Measurements from ENCODE around the gene ITGA2.

ITGA2 gene

DNA sequence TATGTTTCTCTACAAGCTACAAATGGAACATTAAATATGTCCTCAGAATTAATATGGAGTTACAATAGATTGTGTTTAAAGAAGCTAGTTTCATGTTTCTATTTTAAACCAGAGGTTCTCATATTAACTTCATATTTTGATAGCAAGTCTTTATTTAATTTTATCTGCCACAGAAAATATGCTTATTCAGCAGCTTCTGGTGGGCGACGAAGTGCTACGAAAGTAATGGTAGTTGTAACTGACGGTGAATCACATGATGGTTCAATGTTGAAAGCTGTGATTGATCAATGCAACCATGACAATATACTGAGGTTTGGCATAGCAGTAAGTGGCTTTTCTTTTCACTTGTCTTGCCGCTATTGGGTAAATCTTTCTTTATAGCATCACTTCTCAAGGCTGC is 66.2 kb downstream of the ITGA2 start:
- no peak for DNase-seq (ENCODE audit: low read depth in 2 of 2)

DNA sequence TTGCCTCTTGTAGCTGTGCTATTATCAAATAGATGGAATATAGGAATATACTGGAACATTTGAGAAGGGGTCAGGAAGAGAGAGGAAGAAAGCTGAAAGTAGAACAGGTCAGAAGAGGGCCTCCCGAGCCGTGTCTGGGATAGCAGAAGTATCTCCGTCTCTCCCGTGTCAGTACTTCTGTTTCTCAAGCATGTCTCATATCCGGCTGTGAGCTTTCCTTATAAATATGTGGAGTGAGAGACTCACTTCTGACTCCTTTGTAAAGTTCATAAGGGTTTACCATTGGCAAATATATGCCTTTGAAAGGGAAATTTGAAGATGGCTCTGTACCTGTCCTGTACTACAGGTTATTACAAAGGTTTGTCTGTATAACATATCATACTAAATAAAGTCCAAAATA is 70.1 kb downstream of the ITGA2 start:
- no peak for DNase-seq (ENCODE audit: low read depth in 2 of 2)

DNA sequence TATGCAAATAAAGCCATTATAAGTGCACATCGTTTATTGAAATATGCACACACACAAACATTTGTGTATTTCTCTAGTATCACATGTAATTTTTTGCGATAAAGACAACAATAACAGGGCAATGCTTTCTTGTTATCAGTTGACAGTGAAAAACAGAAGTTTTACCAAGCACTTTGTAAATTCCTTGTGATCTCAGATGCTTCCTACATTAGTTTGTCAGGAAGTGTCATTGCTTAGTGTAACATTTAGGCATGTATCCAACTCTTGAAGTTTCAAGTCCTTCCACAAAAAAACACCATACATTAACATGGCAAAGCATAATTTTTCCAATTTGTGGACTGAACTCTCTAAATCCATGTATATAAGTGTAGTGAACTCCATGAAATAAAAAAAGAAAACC is 74.0 kb downstream of the ITGA2 start:
- no peak for DNase-seq (ENCODE audit: low read depth in 2 of 2)

DNA sequence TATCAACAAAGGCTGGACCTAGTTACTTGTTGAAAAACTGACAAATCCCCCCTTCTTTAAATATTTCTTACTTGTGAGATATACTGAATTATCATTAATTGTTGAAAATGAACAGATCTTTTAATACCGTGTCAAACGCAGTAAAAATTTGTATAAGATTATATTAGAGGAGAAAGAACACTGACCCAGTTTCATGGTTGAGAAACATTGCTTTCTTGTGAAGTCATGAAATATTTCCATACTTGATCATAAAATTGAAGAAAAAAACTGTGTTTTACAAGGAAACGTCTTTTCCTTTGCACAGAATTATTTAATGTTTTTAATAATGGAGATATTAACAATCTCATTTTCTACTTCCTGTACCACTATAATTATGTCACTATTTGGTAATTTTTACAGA is 74.6 kb downstream of the ITGA2 start:
- DNase-seq (ENCODE audit: low read depth in 2 of 2) = no peak

DNA sequence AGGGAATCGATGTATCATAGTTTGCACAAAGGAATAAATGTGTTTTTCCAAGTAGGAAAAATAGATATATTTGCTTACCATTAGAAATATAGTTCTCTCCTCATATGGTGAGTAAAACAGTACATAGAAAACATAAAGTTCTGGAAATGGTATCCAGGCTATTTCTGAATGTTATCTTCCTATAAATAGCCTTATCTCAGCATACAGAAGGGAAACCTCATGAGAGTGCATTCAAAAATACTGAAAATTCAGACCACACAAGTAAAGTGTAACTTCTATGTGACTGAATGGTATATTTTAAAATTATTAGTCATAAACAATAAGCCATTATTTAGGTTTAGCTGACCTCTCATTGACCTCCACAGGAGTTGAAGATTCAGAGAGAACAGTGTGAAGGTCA is 76.9 kb downstream of the ITGA2 start:
- DNase-seq (ENCODE audit: low read depth in 2 of 2) = no peak

DNA sequence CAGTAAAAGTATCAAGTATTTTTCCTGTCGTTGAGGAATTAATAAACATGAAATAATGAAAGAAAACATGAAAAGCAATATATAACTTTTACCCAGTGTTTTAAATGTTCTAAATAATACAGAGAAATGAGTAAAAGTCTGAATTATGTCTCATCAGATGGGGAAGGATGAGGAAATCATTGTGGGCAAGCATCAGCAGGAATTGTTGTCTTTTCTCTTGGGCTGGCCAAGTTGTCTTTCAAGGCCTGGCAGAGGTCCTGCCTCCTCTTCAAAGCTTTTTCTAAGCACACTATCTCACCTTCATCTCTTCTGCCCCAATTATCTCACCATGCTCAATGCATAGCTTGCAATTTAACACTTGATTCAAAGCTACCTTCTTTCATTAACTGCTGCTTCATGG is 78.5 kb downstream of the ITGA2 start:
- no peak for DNase-seq (ENCODE audit: low read depth in 2 of 2)

DNA sequence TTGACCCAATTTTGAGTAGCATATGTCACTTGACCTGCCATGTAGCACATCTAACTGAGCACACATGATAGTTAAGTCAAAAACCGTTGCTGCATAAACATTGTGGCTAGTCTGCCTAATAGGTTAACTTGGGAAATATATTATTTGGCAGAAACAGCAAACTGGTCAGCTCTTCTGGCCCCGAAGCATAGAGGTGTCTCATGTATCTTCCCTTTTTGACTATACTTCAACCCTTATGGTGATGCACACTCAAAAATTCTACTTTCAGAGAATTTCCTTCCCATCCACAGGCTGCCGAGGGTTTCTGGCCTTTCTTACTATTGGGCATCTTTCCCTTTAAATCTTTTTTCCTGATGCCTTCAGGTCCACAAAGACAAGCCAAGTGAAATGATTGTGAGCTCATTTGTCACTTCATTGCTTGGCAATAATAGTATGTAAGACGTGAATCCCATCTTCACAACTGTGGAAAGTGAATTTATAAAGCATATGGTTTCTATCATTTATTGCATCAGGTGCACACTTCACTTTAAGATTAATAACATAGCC is 79.2 kb downstream of the ITGA2 start:
- no peak for DNase-seq (ENCODE audit: low read depth in 2 of 2)

DNA sequence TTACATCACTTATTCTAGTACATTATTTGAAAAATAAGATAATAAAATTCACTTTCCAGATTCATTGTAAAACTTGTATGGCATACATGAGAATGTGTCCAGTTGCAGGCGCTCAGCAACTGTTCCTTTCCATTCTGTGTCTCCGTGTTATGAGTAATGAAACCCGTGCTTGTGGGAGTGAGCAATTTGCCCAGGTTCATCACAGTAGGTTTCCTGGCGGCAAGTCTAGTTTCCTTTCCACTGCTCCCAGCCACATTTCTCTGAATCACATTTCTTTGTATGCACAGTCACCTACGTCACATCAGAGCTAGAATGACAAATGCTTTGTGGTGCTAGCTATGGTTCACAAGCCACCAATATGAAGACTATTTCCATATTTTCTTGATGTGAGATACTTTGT is 80.5 kb downstream of the ITGA2 start:
- peak in 1 of 2 donors; percentile 1 for DNase-seq (ENCODE audit: low read depth in 2 of 2)

DNA sequence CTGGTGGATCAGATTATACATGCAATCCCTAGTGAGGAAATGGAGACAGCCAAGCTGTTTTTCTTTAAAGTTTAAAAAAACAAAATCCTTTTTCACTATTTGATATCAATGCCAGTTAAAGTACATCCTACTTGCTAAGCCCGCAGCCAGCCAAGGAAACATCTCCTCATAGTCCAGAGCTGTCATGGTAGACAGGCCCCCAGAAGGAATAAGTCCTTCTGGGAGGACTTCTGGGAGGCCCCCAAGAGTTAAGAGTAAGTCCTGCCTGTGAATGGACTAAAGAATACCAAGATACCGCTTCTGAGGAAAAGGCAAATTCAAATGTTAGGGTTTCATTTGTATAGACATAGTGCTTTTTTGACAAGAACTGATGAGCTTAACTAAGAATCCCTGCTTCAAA is 82.1 kb downstream of the ITGA2 start:
- DNase-seq (ENCODE audit: low read depth in 2 of 2) = no peak

DNA sequence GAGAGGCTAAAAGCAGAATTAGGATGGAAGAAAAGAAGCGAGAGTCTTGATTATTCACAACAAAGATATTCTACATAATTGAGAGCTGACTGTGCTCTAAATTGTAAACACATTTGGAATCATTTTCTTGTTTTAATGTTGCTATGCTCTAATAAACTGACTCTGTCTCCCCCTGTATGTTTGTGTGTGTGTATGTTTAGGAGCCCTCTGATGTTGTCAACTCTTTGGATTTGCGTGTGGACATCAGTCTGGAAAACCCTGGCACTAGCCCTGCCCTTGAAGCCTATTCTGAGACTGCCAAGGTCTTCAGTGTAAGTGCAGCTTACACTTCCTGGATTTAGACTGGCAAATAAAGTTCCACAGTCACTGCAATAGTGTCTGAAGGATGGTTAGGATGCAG is 82.6 kb downstream of the ITGA2 start:
- no peak for DNase-seq (ENCODE audit: low read depth in 2 of 2)

DNA sequence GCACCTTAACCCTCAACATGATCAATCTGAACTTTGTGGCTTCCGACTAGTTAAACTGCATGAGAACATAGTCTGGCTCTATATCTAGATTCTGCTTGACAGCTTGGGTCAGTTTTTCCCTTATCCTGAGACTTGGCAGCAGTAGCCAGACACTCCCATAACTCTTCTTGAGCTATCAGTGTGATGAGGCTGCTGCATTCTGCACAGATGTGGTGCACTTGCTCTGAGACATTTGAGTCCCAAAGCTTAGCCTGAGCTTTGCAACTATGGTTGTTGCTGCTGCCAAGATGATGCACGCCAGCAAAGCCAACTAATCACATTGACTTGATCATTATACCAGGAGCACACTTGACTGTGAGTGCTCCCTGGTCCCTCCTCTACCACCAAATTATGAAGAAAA is 84.2 kb downstream of the ITGA2 start:
- DNase-seq (ENCODE audit: low read depth in 2 of 2) = no peak

DNA sequence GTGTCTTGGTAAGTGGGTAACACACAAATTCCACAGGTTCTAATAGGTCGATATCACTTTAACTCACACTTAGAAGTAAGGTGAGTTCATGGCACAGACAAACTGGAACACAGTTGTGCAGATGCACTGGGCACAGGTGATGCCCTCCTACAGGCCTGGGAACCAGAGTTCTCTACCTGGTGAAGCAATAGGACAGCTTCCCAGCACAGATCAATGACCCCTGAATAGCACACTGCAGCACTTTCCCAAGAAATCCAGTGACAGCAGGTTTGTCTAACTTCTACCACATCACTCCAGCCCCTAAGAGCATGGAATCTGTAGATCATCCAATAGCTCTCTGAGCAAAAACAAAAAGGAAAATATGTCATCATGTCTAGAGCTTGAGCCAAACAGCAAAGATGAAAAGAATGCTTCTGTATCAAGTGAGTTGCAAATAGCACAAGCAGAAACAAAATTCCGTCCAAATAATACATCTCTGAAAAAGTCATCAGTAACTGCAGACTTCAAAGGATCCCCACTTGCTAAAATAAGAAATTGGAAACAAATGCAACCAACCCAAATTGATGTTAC is 86.9 kb downstream of the ITGA2 start:
- DNase-seq (ENCODE audit: low read depth in 2 of 2) = no peak

DNA sequence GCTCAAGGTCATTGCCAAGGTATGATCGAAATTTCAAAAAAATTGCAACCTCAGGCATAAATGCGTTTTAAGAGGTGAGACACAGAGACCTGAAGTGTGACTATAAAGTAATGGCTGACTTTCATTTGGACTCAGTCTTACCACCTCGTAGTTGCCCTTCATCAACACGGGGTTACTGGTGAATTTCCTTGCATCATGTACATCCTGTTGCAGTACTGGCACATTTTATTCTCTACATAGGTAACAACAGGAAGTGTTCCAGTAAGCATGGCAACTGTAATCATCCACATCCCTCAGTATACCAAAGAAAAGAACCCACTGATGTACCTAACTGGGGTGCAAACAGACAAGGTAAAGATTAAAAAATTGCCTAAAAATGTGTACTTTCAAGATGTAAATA is 91.1 kb downstream of the ITGA2 start:
- no peak for DNase-seq (ENCODE audit: low read depth in 2 of 2)

DNA sequence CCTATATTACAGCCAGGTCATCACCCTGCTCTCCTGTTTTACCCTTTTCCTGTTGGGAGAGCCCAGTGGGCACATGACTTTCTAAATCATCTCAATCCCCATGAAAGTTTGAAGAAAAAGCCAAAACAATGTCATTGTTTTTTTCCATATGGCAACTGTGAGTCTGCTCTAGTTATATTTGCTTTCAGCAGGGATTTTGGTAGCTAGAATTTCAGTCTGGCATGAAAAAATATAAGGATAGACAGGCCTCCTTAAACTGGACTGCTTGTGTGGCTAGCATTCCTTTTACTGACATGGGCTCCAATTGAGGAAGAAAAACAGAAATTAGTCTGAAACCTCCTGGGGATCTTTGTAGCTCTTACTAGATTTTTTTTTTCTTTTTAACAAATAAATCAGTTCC is 94.8 kb downstream of the ITGA2 start:
- no peak for DNase-seq (ENCODE audit: low read depth in 2 of 2)

DNA sequence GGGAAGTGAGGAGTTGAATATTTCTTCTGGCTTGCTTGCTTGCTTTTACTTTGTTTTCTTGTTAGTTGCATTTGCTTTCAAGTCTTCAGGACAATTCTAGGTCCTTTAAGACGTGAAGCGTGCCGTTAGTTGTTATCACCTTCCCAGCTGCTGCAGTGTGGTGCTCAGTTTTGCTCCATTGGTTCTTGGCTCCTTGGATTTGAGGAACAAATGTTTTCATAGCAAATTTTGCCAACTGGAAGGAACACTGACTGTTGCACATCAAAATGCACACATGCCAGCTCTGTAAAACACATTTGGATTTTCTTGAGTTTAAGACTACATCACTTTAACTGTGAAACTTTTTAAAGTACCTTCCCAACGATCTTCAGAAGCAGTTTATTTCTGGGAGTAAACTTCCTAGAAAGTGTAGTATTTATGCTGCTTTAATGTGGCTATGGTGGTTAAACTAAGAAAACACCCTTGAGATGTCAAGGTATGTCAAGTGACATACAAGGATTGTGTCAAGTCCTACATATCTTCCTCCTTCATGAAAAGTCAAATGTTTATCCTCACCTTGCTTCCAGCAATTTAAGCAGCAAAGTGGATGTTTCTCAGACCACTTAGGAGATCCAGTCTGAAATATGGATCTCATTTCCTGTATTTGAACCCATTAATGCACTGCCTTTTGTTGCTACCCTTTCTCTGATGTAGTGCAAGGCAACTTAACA is 95.5 kb downstream of the ITGA2 start:
- DNase-seq (ENCODE audit: low read depth in 2 of 2) = no peak

DNA sequence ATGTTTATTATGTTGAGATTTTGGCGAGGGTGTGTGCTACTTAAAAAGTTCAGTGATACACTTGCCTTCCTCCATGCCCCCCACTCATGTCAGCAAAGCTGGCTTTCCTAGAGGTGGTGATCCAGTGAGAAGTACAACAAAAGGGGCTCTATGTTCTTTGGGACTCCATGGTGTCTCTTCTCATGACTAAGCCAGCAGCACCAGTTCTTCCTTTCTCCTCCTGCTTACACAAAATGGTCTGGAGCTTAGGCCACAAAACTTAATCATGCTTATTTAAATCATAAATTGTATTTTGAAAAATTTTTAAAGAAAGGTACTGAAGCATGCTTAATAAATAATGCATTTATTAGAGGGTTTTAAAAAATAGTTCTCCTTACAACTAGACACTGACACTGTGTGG is 98.0 kb downstream of the ITGA2 start:
- no peak for DNase-seq (ENCODE audit: low read depth in 2 of 2)

DNA sequence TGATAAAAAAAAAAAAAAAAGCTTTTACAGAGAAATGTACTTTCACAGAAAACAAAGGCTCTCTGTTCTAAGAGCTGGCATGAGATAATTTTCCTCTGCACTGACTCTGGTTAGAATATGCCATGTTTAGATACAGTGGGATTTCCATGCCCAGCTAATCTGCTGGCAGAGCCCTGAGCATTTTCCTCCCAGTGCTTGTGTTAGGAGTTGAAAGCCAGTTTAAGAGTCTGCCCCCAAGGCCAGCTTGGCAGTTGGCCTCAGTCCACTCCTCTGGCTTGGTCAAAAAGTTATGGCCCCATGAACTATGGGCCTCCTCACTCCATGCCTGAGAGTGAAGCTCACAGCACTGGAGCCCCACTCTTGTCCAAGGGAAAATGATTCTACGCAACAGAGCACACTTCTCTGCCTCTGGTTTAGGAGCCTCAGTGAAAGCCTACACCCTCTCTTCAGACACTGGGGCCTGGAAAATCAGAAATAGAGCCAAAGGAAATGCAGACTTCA is 98.5 kb downstream of the ITGA2 start:
- DNase-seq (ENCODE audit: low read depth in 2 of 2) = no peak

DNA sequence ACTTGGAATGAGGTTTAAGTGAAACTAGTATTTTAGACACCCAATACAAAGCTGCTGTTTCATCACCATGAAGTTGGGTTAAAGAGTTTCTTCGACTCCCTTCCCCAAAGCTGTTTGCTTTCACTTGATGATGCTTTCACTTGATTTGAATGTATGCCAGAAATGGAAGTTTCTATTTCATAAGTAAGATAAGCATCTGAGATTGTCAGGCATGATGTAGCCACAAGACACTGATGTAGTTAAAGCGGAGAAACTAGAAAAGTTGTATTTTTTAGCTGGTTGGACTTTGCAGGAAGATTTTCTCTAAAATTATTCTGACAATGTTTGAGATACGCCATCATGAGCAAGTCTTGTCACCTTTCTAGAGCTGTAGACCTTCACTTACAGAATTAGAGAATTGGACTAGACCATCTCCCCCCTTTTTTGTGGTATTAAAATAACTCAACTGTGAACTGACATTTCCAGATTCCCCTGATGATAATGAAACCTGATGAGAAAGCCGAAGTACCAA is 100.4 kb downstream of the ITGA2 start:
- no peak for DNase-seq (ENCODE audit: low read depth in 2 of 2)

DNA sequence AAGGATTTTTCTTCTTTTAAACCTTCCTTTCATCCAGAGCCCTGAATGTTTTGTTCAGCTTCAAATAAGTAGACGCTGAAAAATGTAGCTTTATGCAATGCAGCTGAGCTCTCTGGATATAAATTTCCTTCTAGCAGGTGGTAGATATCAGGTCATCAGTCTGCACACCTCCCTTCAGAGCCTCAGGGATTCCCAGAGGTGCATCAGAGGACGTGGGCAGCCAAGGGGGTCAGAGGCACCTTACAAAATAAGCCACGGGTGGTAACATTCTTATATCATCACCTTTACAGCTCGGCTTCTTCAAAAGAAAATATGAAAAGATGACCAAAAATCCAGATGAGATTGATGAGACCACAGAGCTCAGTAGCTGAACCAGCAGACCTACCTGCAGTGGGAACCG is 101.1 kb downstream of the ITGA2 start:
- no peak for DNase-seq (ENCODE audit: low read depth in 2 of 2)

DNA sequence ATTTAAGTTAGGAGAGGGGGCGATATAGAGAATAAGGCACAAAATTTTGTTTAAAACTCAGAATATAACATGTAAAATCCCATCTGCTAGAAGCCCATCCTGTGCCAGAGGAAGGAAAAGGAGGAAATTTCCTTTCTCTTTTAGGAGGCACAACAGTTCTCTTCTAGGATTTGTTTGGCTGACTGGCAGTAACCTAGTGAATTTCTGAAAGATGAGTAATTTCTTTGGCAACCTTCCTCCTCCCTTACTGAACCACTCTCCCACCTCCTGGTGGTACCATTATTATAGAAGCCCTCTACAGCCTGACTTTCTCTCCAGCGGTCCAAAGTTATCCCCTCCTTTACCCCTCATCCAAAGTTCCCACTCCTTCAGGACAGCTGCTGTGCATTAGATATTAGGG is 102.1 kb downstream of the ITGA2 start:
- DNase-seq (ENCODE audit: low read depth in 2 of 2) = no peak

DNA sequence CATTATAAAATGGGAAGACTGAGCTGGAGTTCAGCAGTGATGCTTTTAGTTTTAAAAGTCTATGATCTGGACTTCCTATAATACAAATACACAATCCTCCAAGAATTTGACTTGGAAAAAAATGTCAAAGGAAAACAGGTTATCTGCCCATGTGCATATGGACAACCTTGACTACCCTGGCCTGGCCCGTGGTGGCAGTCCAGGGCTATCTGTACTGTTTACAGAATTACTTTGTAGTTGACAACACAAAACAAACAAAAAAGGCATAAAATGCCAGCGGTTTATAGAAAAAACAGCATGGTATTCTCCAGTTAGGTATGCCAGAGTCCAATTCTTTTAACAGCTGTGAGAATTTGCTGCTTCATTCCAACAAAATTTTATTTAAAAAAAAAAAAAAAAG is 103.1 kb downstream of the ITGA2 start:
- no peak for DNase-seq (ENCODE audit: low read depth in 2 of 2)

DNA sequence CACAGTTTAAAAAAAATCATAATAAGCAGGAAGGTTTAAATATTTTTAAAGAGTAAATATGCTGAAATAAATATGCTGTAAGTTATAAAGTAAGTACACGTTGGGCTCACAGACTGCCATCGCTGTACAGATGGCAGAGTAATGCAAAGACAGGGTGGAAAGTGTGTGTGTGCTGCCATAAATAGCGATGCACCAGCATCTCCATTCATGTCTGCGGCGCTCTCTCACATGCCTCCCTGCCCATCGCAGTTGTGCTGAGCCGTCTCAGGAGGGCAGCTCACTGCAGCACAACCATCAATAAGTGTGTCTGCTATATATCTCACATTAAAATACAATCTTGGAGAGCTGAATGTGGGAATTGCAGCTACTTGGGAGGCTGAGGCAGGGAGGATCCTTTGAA is 106.1 kb downstream of the ITGA2 start:
- DNase-seq (ENCODE audit: low read depth in 2 of 2) = no peak

DNA sequence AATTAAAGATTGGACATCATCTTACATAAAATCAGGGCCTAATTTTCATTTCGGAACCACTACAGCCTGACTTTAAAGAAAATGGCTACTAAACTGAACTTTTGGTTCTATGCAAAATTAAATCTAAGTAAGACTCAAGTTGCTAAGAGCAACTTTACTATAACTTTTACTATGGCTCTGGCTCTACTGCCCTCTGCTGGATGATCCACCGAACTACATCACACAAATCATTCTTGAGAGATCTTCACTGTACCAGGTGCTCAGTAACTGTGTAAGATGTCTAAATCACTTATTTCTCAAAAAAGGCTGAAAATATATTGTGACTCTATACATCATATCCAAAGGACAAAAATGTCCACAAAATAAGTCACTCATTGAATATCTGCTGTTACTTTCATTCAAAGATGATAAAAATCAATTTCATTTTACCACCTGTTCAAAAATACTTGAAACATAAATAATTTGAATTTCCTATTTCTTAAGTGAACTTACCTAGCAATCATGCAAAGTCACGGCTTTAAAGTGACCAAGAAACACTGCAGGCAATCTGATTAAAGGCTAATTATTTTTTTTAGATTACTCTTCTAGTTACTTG is 106.9 kb downstream of the ITGA2 start:
- peak; percentile 37 to 48 for DNase-seq (ENCODE audit: low read depth in 2 of 2)

Measured in stimulated activated CD8-positive, alpha-beta memory T cell treated with anti-CD3 and anti-CD28 coated beads, Interleukin-7, amount 100 ng/mL, for 1 hour (primary cell).